GM12878 (cell line): ENCODE data around the gene LRRC8D. TPM values are rescaled to one million over a fixed set of nuclear protein-coding genes. Genes with fewer than 3 reads are reported as not detected.

Experiments used
- ATAC-seq: fragments of 200-7000 bp; cut with Tn5 transposase; 3 replicates; pipeline ENCODE4 v1.9.1; 2020; ENCODE audit warnings: mild to moderate bottlenecking, moderate library complexity
- BruUV-seq: library from RNA; stranded (reverse); fragments of 400-500 nt; replicated peaks from 2 replicates; lab custom pipeline; 2021; lab: Mats Ljungman, UMichigan
- CTCF ChIA-PET: fragments of 300-600 bp; sonication (Branson Sonifier 250); formaldehyde crosslinking; extraction: SDS; loops from one replicate; lab custom pipeline; 2021; ENCODE audit warnings: inconsistent platforms; lab: Yijun Ruan, JAX
- POLR2A ChIA-PET: fragments of 350-600 bp; formaldehyde crosslinking; extraction: SDS; loops from one replicate; lab custom pipeline; 2021; ENCODE audit warnings: inconsistent platforms; lab: Charles Lee
- RAD21 ChIA-PET: fragments of 300-600 bp; sonication (Branson Sonifier 250); formaldehyde crosslinking; loops from one replicate; lab custom pipeline; 2023; ENCODE audit warnings: antibody characterized with exemption; ENCODE audit not compliant: unreplicated experiment; lab: Charles Lee
- SMC1A ChIA-PET: fragments of 300-600 bp; sonication (Branson Sonifier 250); formaldehyde crosslinking; loops from one replicate; lab custom pipeline; 2023; ENCODE audit not compliant: unreplicated experiment, uncharacterized antibody; lab: Charles Lee
- DNase-seq: peaks from one replicate; pipeline ENCODE4 v3.0.0-alpha.2; 2011; ENCODE audit warnings: low read depth, low spot score
- FAIRE-seq: peaks from 3 replicates; lab custom pipeline; 2011; peaks lifted over from hg19 to GRCh38; lab: Jason Lieb, UNC
- H2AFZ ChIP-seq: 2 replicates; pipeline ENCODE4 v1.6.0; 2011; ENCODE audit warnings: low read depth, low read length, control low read depth; ENCODE audit not compliant: control insufficient read depth
- H3K27ac ChIP-seq: 2 replicates; pipeline ENCODE4 v1.5.1; 2011; ENCODE audit warnings: control low read depth; ENCODE audit not compliant: control insufficient read depth, insufficient read depth
- H3K27me3 ChIP-seq, 2 experiments: replicated peaks in 1 of 2; 2 replicates each; pipeline versions ENCODE4 v1.6.0 to v1.6.1; 2011; ENCODE audit warnings: low read length in 1 of 2; ENCODE audit not compliant: control insufficient read depth in 2 of 2, insufficient read depth in 2 of 2
- H3K36me3 ChIP-seq, 2 experiments: 2 replicates each; pipeline ENCODE4 v1.5.1; 2011; ENCODE audit warnings: low read length in 1 of 2; ENCODE audit not compliant: control insufficient read depth in 2 of 2, insufficient read depth in 2 of 2
- H3K4me1 ChIP-seq: 2 replicates; pipeline ENCODE4 v1.6.1; 2011; ENCODE audit warnings: mild to moderate bottlenecking, low read length, moderate library complexity, mixed read lengths; ENCODE audit not compliant: control insufficient read depth, insufficient read depth
- H3K4me2 ChIP-seq: 2 replicates; pipeline ENCODE4 v1.6.0; 2011; ENCODE audit warnings: control low read depth; ENCODE audit not compliant: control insufficient read depth, insufficient read depth
- H3K4me3 ChIP-seq: fragments of 200-600 bp; sonication (generic); 2 replicates; pipeline ENCODE4 v1.5.1; 2016
- H3K79me2 ChIP-seq: 2 replicates; pipeline ENCODE4 v1.6.0; 2011; ENCODE audit warnings: low read length; ENCODE audit not compliant: control insufficient read depth, insufficient read depth
- H3K9ac ChIP-seq: 2 replicates; pipeline ENCODE4 v1.8.0; 2011; ENCODE audit warnings: low read length, control low read depth, mixed read lengths; ENCODE audit not compliant: control insufficient read depth, insufficient read depth
- H3K9me3 ChIP-seq: replicated peaks from 3 replicates; pipeline ENCODE4 v1.5.1; 2011; ENCODE audit warnings: mild to moderate bottlenecking, low read length; ENCODE audit not compliant: control insufficient read depth, insufficient read depth
- H4K20me1 ChIP-seq: 2 replicates; pipeline ENCODE4 v1.6.0; 2011; ENCODE audit not compliant: control insufficient read depth, insufficient read depth
- CBX3 ChIP-seq: fragments of 200-600 bp; sonication (generic); IDR thresholded peaks from 2 replicates; pipeline ENCODE4 v1.6.1; 2016; ENCODE audit warnings: low read depth, borderline replicate concordance
- CBX5 ChIP-seq: sonication (generic); IDR thresholded peaks from 2 replicates; pipeline ENCODE4 v1.6.1; 2016; ENCODE audit warnings: low read depth, moderate library complexity, mild to moderate bottlenecking, inconsistent platforms
- IRF4 ChIP-seq: IDR thresholded peaks from 2 replicates; pipeline ENCODE4 v1.6.1; 2011; ENCODE audit warnings: low read depth, low read length
- NFYA ChIP-seq: IDR thresholded peaks from 2 replicates; pipeline ENCODE4 v1.6.1; 2011; ENCODE audit warnings: low read depth, mild to moderate bottlenecking, low read length, improper control_type of control experiment, borderline replicate concordance
- NFYB ChIP-seq: IDR thresholded peaks from 2 replicates; pipeline ENCODE4 v1.6.1; 2011; ENCODE audit warnings: low read depth, mild to moderate bottlenecking, low read length, improper control_type of control experiment, moderate library complexity; ENCODE audit not compliant: insufficient read depth
- POLR2AphosphoS2 ChIP-seq: IDR thresholded peaks from 2 replicates; pipeline ENCODE4 v1.6.1; 2011; ENCODE audit warnings: low read depth, mild to moderate bottlenecking, low read length, improper control_type of control experiment, moderate library complexity
- in situ Hi-C: fragments of 300-500 bp; cut with MboI; formaldehyde crosslinking; loops from 9 replicates; pipeline ENCODE4 v1.14.3; 2018; ENCODE audit warnings: mixed read lengths
- intact Hi-C: fragments of 100-400 bp; cut with micrococcal nuclease; formaldehyde crosslinking; loops from one replicate; pipeline ENCODE4 v1.14.2; 2022; ENCODE audit not compliant: unreplicated experiment
- polyA plus RNA-seq, 11 experiments: library from polyadenylated mRNA; depleted of rRNA in 4 of 11; unstranded in 6 of 11; stranded (reverse) in 5 of 11; fragments of >200 nt; fragmentation: Nextera tagmentation in 4 of 11; fragmentation: Illumina TruSeq in 1 of 11; extraction: Ambion mirVana in 4 of 11; extraction: Trizol in 1 of 11; gene quantifications; 1 replicate in 1 of 11; 2 replicates in 10 of 11; pipeline versions ENCODE4 v1.2.1 to v1.2.3, GENCODE V29; 2011 to 2016; ENCODE audit warnings: inconsistent platforms in 2 of 11, missing spikeins in 2 of 11, low read depth in 1 of 11
- total RNA-seq, 4 experiments: library from RNA; depleted of rRNA in 3 of 4; stranded (reverse); fragments of >200 nt in 3 of 4; fragmentation: Illumina TruSeq in 1 of 4; extraction: Trizol in 1 of 4; gene quantifications; 2 replicates each; pipeline versions ENCODE4 v1.2.1 to v1.2.3, GENCODE V29; 2013 to 2021
- TF ChIP-seq, protein P1 (sequence below): IDR thresholded peaks from 2 replicates; pipeline ENCODE4 v1.6.1; 2012; ENCODE audit warnings: improper control_type of control experiment, low read depth, low read length; ENCODE audit not compliant: insufficient replicate concordance
- TF ChIP-seq, protein P2 (sequence below): fragments of 450-650 bp; IDR thresholded peaks from 2 replicates; pipeline ENCODE4 v1.6.1; 2016; ENCODE audit warnings: mild to moderate bottlenecking
- TF ChIP-seq, protein P3 (sequence below): IDR thresholded peaks from 2 replicates; pipeline ENCODE4 v1.6.1; 2012; ENCODE audit warnings: low read depth, low read length, improper control_type of control experiment
- TF ChIP-seq, protein P4 (sequence below): fragments of 450-650 bp; IDR thresholded peaks from 2 replicates; pipeline ENCODE4 v1.6.1; 2017; ENCODE audit warnings: mild to moderate bottlenecking, low read depth, inconsistent platforms; ENCODE audit not compliant: poor library complexity, severe bottlenecking
- TF ChIP-seq, protein P5 (sequence below): fragments of 450-650 bp; IDR thresholded peaks from 2 replicates; pipeline ENCODE4 v1.6.1; 2018; ENCODE audit warnings: borderline replicate concordance, mild to moderate bottlenecking; ENCODE audit not compliant: partially characterized antibody

The LRRC8D gene
- total and polyA plus RNA-seq, 10 of the 15 experiments (the other 5 are each of a cell fraction or from before 2014, with no cell fraction given) = 5.6 to 44.1 (median 26.8) TPM

DNA sequence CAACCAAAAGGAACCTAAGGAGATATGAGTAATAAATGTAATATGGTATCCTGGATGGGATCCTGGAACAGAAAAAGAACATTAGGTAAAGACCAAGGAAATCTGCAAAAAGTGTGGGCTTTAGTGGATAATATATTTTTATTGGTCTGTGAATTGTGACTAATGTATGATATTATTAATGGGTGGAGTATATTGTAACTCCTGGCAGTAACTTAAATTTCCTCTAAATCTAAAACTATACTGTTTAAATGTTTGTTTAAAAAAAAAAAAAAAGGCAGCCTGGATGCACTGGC lies 68.4 kb downstream of the LRRC8D start:
- Histone ChIP-seq H3K9me3 (no peaks in the 10 kb centered on the region), H3K4me1 (no peaks in the 10 kb centered on the region), H3K4me3 (no peak overlapping the region), H3K36me3 (no peaks in the 10 kb centered on the region; a peak in 1 of 4 replicates), H3K79me2 (no peaks in the 10 kb centered on the region), H2AFZ (no peak overlapping the region), H3K27me3 (no peaks in the 10 kb centered on the region), H4K20me1 (no peaks in the 10 kb centered on the region; the same call in 1 of the 2 replicates), H3K27ac (no peak overlapping the region), H3K9ac (no peak overlapping the region), H3K4me2 (no peak overlapping the region)
- intact Hi-C loops = no loop called here
- FAIRE-seq = no peak
- ChIA-PET RAD21 (no interaction called here), CTCF (no interaction called here), POLR2A (no interaction called here), SMC1A (no interaction called here)
- TF ChIP-seq POLR2AphosphoS2 (no peak), NFYA (no peak), CBX5 (no peak), IRF4 (no peak), CBX3 (no peak), NFYB (no peak)
- TF ChIP-seq, protein P1, sequence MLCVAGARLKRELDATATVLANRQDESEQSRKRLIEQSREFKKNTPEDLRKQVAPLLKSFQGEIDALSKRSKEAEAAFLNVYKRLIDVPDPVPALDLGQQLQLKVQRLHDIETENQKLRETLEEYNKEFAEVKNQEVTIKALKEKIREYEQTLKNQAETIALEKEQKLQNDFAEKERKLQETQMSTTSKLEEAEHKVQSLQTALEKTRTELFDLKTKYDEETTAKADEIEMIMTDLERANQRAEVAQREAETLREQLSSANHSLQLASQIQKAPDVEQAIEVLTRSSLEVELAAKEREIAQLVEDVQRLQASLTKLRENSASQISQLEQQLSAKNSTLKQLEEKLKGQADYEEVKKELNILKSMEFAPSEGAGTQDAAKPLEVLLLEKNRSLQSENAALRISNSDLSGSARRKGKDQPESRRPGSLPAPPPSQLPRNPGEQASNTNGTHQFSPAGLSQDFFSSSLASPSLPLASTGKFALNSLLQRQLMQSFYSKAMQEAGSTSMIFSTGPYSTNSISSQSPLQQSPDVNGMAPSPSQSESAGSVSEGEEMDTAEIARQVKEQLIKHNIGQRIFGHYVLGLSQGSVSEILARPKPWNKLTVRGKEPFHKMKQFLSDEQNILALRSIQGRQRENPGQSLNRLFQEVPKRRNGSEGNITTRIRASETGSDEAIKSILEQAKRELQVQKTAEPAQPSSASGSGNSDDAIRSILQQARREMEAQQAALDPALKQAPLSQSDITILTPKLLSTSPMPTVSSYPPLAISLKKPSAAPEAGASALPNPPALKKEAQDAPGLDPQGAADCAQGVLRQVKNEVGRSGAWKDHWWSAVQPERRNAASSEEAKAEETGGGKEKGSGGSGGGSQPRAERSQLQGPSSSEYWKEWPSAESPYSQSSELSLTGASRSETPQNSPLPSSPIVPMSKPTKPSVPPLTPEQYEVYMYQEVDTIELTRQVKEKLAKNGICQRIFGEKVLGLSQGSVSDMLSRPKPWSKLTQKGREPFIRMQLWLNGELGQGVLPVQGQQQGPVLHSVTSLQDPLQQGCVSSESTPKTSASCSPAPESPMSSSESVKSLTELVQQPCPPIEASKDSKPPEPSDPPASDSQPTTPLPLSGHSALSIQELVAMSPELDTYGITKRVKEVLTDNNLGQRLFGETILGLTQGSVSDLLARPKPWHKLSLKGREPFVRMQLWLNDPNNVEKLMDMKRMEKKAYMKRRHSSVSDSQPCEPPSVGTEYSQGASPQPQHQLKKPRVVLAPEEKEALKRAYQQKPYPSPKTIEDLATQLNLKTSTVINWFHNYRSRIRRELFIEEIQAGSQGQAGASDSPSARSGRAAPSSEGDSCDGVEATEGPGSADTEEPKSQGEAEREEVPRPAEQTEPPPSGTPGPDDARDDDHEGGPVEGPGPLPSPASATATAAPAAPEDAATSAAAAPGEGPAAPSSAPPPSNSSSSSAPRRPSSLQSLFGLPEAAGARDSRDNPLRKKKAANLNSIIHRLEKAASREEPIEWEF = no peak
- TF ChIP-seq, protein P2, sequence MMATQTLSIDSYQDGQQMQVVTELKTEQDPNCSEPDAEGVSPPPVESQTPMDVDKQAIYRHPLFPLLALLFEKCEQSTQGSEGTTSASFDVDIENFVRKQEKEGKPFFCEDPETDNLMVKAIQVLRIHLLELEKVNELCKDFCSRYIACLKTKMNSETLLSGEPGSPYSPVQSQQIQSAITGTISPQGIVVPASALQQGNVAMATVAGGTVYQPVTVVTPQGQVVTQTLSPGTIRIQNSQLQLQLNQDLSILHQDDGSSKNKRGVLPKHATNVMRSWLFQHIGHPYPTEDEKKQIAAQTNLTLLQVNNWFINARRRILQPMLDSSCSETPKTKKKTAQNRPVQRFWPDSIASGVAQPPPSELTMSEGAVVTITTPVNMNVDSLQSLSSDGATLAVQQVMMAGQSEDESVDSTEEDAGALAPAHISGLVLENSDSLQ = no peak
- TF ChIP-seq, protein P3, sequence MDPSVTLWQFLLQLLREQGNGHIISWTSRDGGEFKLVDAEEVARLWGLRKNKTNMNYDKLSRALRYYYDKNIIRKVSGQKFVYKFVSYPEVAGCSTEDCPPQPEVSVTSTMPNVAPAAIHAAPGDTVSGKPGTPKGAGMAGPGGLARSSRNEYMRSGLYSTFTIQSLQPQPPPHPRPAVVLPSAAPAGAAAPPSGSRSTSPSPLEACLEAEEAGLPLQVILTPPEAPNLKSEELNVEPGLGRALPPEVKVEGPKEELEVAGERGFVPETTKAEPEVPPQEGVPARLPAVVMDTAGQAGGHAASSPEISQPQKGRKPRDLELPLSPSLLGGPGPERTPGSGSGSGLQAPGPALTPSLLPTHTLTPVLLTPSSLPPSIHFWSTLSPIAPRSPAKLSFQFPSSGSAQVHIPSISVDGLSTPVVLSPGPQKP = no peak
- TF ChIP-seq, protein P4, sequence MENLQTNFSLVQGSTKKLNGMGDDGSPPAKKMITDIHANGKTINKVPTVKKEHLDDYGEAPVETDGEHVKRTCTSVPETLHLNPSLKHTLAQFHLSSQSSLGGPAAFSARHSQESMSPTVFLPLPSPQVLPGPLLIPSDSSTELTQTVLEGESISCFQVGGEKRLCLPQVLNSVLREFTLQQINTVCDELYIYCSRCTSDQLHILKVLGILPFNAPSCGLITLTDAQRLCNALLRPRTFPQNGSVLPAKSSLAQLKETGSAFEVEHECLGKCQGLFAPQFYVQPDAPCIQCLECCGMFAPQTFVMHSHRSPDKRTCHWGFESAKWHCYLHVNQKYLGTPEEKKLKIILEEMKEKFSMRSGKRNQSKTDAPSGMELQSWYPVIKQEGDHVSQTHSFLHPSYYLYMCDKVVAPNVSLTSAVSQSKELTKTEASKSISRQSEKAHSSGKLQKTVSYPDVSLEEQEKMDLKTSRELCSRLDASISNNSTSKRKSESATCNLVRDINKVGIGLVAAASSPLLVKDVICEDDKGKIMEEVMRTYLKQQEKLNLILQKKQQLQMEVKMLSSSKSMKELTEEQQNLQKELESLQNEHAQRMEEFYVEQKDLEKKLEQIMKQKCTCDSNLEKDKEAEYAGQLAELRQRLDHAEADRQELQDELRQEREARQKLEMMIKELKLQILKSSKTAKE = no peak
- TF ChIP-seq, protein P5, sequence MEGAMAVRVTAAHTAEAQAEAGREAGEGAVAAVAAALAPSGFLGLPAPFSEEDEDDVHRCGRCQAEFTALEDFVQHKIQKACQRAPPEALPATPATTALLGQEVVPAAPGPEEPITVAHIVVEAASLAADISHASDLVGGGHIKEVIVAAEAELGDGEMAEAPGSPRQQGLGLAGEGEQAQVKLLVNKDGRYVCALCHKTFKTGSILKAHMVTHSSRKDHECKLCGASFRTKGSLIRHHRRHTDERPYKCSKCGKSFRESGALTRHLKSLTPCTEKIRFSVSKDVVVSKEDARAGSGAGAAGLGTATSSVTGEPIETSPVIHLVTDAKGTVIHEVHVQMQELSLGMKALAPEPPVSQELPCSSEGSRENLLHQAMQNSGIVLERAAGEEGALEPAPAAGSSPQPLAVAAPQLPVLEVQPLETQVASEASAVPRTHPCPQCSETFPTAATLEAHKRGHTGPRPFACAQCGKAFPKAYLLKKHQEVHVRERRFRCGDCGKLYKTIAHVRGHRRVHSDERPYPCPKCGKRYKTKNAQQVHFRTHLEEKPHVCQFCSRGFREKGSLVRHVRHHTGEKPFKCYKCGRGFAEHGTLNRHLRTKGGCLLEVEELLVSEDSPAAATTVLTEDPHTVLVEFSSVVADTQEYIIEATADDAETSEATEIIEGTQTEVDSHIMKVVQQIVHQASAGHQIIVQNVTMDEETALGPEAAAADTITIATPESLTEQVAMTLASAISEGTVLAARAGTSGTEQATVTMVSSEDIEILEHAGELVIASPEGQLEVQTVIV = no peak
- BruUV-seq = no TSS peak
- in situ Hi-C loops = no loop called here
- DNase-seq = no peak
- no peak for ATAC-seq
